Measurements from ENCODE around the gene OR2B6.

- no peak for TF ChIP-seq POLR2A (IDR thresholded peaks at IDR 0.05)
- TF ChIP-seq, protein P1, sequence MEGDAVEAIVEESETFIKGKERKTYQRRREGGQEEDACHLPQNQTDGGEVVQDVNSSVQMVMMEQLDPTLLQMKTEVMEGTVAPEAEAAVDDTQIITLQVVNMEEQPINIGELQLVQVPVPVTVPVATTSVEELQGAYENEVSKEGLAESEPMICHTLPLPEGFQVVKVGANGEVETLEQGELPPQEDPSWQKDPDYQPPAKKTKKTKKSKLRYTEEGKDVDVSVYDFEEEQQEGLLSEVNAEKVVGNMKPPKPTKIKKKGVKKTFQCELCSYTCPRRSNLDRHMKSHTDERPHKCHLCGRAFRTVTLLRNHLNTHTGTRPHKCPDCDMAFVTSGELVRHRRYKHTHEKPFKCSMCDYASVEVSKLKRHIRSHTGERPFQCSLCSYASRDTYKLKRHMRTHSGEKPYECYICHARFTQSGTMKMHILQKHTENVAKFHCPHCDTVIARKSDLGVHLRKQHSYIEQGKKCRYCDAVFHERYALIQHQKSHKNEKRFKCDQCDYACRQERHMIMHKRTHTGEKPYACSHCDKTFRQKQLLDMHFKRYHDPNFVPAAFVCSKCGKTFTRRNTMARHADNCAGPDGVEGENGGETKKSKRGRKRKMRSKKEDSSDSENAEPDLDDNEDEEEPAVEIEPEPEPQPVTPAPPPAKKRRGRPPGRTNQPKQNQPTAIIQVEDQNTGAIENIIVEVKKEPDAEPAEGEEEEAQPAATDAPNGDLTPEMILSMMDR (IDR thresholded peaks at IDR 0.05): no peak
These were observed 46.6 kb downstream of the OR2B6 start for GRCh38 chr6:28003661-28004060.
